GM12878 (cell line): Measurements from ENCODE around the gene POLR3K. TPM values are rescaled to one million over a fixed set of nuclear protein-coding genes. Genes with fewer than 3 reads are reported as not detected.

Experiments
- ATAC-seq: fragments of 200-7000 bp; cut with Tn5 transposase; 3 replicates; pipeline ENCODE4 v1.9.1; 2020; ENCODE audit warnings: mild to moderate bottlenecking, moderate library complexity
- BruUV-seq: library from RNA; stranded (reverse); fragments of 400-500 nt; replicated peaks from 2 replicates; lab custom pipeline; 2021; lab: Mats Ljungman, UMichigan
- CTCF ChIA-PET: fragments of 300-600 bp; sonication (Branson Sonifier 250); formaldehyde crosslinking; extraction: SDS; loops from one replicate; lab custom pipeline; 2021; ENCODE audit warnings: inconsistent platforms; lab: Yijun Ruan, JAX
- POLR2A ChIA-PET: fragments of 350-600 bp; formaldehyde crosslinking; extraction: SDS; loops from one replicate; lab custom pipeline; 2021; ENCODE audit warnings: inconsistent platforms; lab: Charles Lee
- RAD21 ChIA-PET: fragments of 300-600 bp; sonication (Branson Sonifier 250); formaldehyde crosslinking; loops from one replicate; lab custom pipeline; 2023; ENCODE audit warnings: antibody characterized with exemption; ENCODE audit not compliant: unreplicated experiment; lab: Charles Lee
- SMC1A ChIA-PET: fragments of 300-600 bp; sonication (Branson Sonifier 250); formaldehyde crosslinking; loops from one replicate; lab custom pipeline; 2023; ENCODE audit not compliant: unreplicated experiment, uncharacterized antibody; lab: Charles Lee
- DNase-seq: peaks from one replicate; pipeline ENCODE4 v3.0.0-alpha.2; 2011; ENCODE audit warnings: low read depth, low spot score
- FAIRE-seq: peaks from 3 replicates; lab custom pipeline; 2011; peaks lifted over from hg19 to GRCh38; lab: Jason Lieb, UNC
- H2AFZ ChIP-seq: 2 replicates; pipeline ENCODE4 v1.6.0; 2011; ENCODE audit warnings: low read depth, low read length, control low read depth; ENCODE audit not compliant: control insufficient read depth
- H3K27ac ChIP-seq: 2 replicates; pipeline ENCODE4 v1.5.1; 2011; ENCODE audit warnings: control low read depth; ENCODE audit not compliant: control insufficient read depth, insufficient read depth
- H3K27me3 ChIP-seq, 2 experiments: replicated peaks in 1 of 2; 2 replicates each; pipeline versions ENCODE4 v1.6.0 to v1.6.1; 2011; ENCODE audit warnings: low read length in 1 of 2; ENCODE audit not compliant: control insufficient read depth in 2 of 2, insufficient read depth in 2 of 2
- H3K36me3 ChIP-seq, 2 experiments: 2 replicates each; pipeline ENCODE4 v1.5.1; 2011; ENCODE audit warnings: low read length in 1 of 2; ENCODE audit not compliant: control insufficient read depth in 2 of 2, insufficient read depth in 2 of 2
- H3K4me1 ChIP-seq: 2 replicates; pipeline ENCODE4 v1.6.1; 2011; ENCODE audit warnings: mild to moderate bottlenecking, low read length, moderate library complexity, mixed read lengths; ENCODE audit not compliant: control insufficient read depth, insufficient read depth
- H3K4me2 ChIP-seq: 2 replicates; pipeline ENCODE4 v1.6.0; 2011; ENCODE audit warnings: control low read depth; ENCODE audit not compliant: control insufficient read depth, insufficient read depth
- H3K4me3 ChIP-seq: fragments of 200-600 bp; sonication (generic); 2 replicates; pipeline ENCODE4 v1.5.1; 2016
- H3K79me2 ChIP-seq: 2 replicates; pipeline ENCODE4 v1.6.0; 2011; ENCODE audit warnings: low read length; ENCODE audit not compliant: control insufficient read depth, insufficient read depth
- H3K9ac ChIP-seq: 2 replicates; pipeline ENCODE4 v1.8.0; 2011; ENCODE audit warnings: low read length, control low read depth, mixed read lengths; ENCODE audit not compliant: control insufficient read depth, insufficient read depth
- H3K9me3 ChIP-seq: replicated peaks from 3 replicates; pipeline ENCODE4 v1.5.1; 2011; ENCODE audit warnings: mild to moderate bottlenecking, low read length; ENCODE audit not compliant: control insufficient read depth, insufficient read depth
- H4K20me1 ChIP-seq: 2 replicates; pipeline ENCODE4 v1.6.0; 2011; ENCODE audit not compliant: control insufficient read depth, insufficient read depth
- BRCA1 ChIP-seq: IDR thresholded peaks from 2 replicates; pipeline ENCODE4 v1.6.1; 2011; ENCODE audit warnings: low read depth, low read length, improper control_type of control experiment
- CBFB ChIP-seq: IDR thresholded peaks from 2 replicates; pipeline ENCODE4 v1.6.1; 2016; ENCODE audit warnings: antibody characterized with exemption, low read depth
- CBX5 ChIP-seq: sonication (generic); IDR thresholded peaks from 2 replicates; pipeline ENCODE4 v1.6.1; 2016; ENCODE audit warnings: low read depth, moderate library complexity, mild to moderate bottlenecking, inconsistent platforms
- EZH2 ChIP-seq: IDR thresholded peaks from 2 replicates; pipeline ENCODE4 v1.6.1; 2012; ENCODE audit warnings: low read depth, mild to moderate bottlenecking, control low read depth, inconsistent platforms, low read length, borderline replicate concordance; ENCODE audit not compliant: control insufficient read depth
- MTA2 ChIP-seq: fragments of 450-650 bp; IDR thresholded peaks from 2 replicates; pipeline ENCODE4 v1.6.1; 2016; ENCODE audit warnings: low read depth, mild to moderate bottlenecking, moderate library complexity
- NBN ChIP-seq: fragments of 450-650 bp; IDR thresholded peaks from 2 replicates; pipeline ENCODE4 v1.6.1; 2016
- NFYB ChIP-seq: IDR thresholded peaks from 2 replicates; pipeline ENCODE4 v1.6.1; 2011; ENCODE audit warnings: low read depth, mild to moderate bottlenecking, low read length, improper control_type of control experiment, moderate library complexity; ENCODE audit not compliant: insufficient read depth
- NR2C1 ChIP-seq: fragments of 450-650 bp; IDR thresholded peaks from 2 replicates; pipeline ENCODE4 v1.6.1; 2017; ENCODE audit warnings: antibody characterized with exemption, mild to moderate bottlenecking, moderate library complexity
- PML ChIP-seq: IDR thresholded peaks from 2 replicates; pipeline ENCODE4 v1.6.1; 2012; ENCODE audit warnings: low read length, inconsistent platforms
- POLR2A ChIP-seq: IDR thresholded peaks from 2 replicates; pipeline ENCODE4 v1.6.1; 2011; ENCODE audit warnings: low read depth, mild to moderate bottlenecking, low read length
- POLR2AphosphoS5 ChIP-seq: IDR thresholded peaks from 2 replicates; pipeline ENCODE4 v1.6.1; 2011; ENCODE audit warnings: mild to moderate bottlenecking, low read length, inconsistent platforms
- RFX5 ChIP-seq: IDR thresholded peaks from 2 replicates; pipeline ENCODE4 v1.6.1; 2011; ENCODE audit warnings: low read depth, low read length, improper control_type of control experiment
- SIN3A ChIP-seq: IDR thresholded peaks from 2 replicates; pipeline ENCODE4 v1.6.1; 2012; ENCODE audit warnings: low read depth, low read length, improper control_type of control experiment
- SP1 ChIP-seq: IDR thresholded peaks from one replicate; pipeline ENCODE4 v1.6.1; 2011; ENCODE audit warnings: low read depth, low read length
- ZNF24 ChIP-seq: fragments of 450-650 bp; IDR thresholded peaks from 2 replicates; pipeline ENCODE4 v1.6.1; 2017; ENCODE audit warnings: antibody characterized with exemption, mild to moderate bottlenecking
- WGBS: methylation state at CpG from one replicate; pipeline ENCODE4 v1.1.6; 2016; ENCODE audit warnings: low lambda C conversion rate; ENCODE audit not compliant: insufficient replicate concordance, insufficient coverage; ENCODE audit errors: missing lambda C conversion rate; 5-methylcytosine and 5-hydroxymethylcytosine counted together
- in situ Hi-C: fragments of 300-500 bp; cut with MboI; formaldehyde crosslinking; loops from 9 replicates; pipeline ENCODE4 v1.14.3; 2018; ENCODE audit warnings: mixed read lengths
- intact Hi-C: fragments of 100-400 bp; cut with micrococcal nuclease; formaldehyde crosslinking; loops from one replicate; pipeline ENCODE4 v1.14.2; 2022; ENCODE audit not compliant: unreplicated experiment
- polyA plus RNA-seq, 11 experiments: library from polyadenylated mRNA; depleted of rRNA in 4 of 11; unstranded in 6 of 11; stranded (reverse) in 5 of 11; fragments of >200 nt; fragmentation: Nextera tagmentation in 4 of 11; fragmentation: Illumina TruSeq in 1 of 11; extraction: Ambion mirVana in 4 of 11; extraction: Trizol in 1 of 11; gene quantifications; 1 replicate in 1 of 11; 2 replicates in 10 of 11; pipeline versions ENCODE4 v1.2.1 to v1.2.3, GENCODE V29; 2011 to 2016; ENCODE audit warnings: inconsistent platforms in 2 of 11, missing spikeins in 2 of 11, low read depth in 1 of 11
- total RNA-seq, 4 experiments: library from RNA; depleted of rRNA in 3 of 4; stranded (reverse); fragments of >200 nt in 3 of 4; fragmentation: Illumina TruSeq in 1 of 4; extraction: Trizol in 1 of 4; gene quantifications; 2 replicates each; pipeline versions ENCODE4 v1.2.1 to v1.2.3, GENCODE V29; 2013 to 2021
- TF ChIP-seq, protein P1 (sequence below): fragments of 450-650 bp; IDR thresholded peaks from 2 replicates; pipeline ENCODE4 v1.6.1; 2017; ENCODE audit warnings: mild to moderate bottlenecking, moderate library complexity
- TF ChIP-seq, protein P2 (sequence below): fragments of 450-650 bp; IDR thresholded peaks from 2 replicates; pipeline ENCODE4 v1.6.1; 2016; ENCODE audit warnings: mild to moderate bottlenecking, moderate library complexity, borderline replicate concordance

POLR3K gene
- total and polyA plus RNA-seq, 10 of the 15 experiments (the other 5 are each of a cell fraction or from before 2014, with no cell fraction given): 25.3 to 222 (median 64.0) TPM

DNA sequence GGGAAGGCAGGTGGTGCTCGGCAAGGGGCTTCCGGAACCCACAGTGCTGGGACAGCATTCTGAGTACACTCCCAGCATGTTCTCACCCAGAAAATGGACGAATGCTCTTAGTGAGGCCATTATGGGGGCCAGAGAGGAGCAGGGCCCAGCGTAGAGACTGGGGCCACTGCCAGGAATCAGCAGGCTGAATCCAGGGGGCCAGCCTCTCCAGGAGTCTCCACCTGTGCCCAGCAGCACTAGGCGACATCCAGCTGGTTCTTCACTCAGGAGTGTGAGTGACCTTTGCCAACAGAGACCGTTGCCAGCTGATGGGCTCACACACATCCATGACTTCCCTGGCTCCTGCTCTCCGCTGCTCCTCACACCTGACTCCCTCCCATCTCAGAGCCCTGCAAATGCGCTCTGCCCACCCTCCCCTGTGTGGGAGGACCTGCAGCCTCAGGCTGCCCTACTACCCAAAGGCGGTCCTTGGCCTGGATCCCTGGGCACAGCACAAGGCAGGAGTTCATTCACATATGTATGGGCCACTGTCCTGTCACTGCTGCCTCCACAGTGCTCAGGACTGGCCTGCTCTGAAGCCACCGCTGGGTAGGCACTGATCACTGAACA lies 13.9 kb upstream of the POLR3K start:
- ChIA-PET POLR2A (interaction anchor here (2.7 kb wide), 1 partner anchor 29 kb away, joined by 18 read pairs; no protein-coding TSS in a partner anchor), CTCF (interaction anchor here (5.8 to 14.2 kb wide), 3 partner anchors 11 to 38 kb away, joined by 36 to 319 read pairs (median 52); partner anchors contain the start of gene MPG), SMC1A (interaction anchor here (6.4 kb wide), 1 partner anchor 28 kb away, joined by 77 read pairs; no protein-coding TSS in a partner anchor), RAD21 (interaction anchor here (6.5 kb wide), 1 partner anchor 29 kb away, joined by 132 read pairs; no protein-coding TSS in a partner anchor)
- H3K4me3 ChIP-seq: no peak overlapping the region
- DNase-seq: no peak
- H3K4me2 ChIP-seq: no peak overlapping the region
- no peaks in the 10 kb centered on the region for H3K36me3 ChIP-seq
- no peak overlapping the region for H3K9ac ChIP-seq
- BruUV-seq: no TSS peak
- no peaks in the 10 kb centered on the region for H3K9me3 ChIP-seq
- no peak overlapping the region for H3K27ac ChIP-seq
- TF ChIP-seq CBX5 (no peak), EZH2 (no peak), CBFB (no peak), MTA2 (no peak), SIN3A (no peak), ZNF24 (no peak), BRCA1 (no peak), RFX5 (no peak), POLR2AphosphoS5 (no peak), PML (no peak), POLR2A (no peak), SP1 (no peak), NBN (no peak), NR2C1 (no peak), NFYB (no peak)
- TF ChIP-seq, protein P1, sequence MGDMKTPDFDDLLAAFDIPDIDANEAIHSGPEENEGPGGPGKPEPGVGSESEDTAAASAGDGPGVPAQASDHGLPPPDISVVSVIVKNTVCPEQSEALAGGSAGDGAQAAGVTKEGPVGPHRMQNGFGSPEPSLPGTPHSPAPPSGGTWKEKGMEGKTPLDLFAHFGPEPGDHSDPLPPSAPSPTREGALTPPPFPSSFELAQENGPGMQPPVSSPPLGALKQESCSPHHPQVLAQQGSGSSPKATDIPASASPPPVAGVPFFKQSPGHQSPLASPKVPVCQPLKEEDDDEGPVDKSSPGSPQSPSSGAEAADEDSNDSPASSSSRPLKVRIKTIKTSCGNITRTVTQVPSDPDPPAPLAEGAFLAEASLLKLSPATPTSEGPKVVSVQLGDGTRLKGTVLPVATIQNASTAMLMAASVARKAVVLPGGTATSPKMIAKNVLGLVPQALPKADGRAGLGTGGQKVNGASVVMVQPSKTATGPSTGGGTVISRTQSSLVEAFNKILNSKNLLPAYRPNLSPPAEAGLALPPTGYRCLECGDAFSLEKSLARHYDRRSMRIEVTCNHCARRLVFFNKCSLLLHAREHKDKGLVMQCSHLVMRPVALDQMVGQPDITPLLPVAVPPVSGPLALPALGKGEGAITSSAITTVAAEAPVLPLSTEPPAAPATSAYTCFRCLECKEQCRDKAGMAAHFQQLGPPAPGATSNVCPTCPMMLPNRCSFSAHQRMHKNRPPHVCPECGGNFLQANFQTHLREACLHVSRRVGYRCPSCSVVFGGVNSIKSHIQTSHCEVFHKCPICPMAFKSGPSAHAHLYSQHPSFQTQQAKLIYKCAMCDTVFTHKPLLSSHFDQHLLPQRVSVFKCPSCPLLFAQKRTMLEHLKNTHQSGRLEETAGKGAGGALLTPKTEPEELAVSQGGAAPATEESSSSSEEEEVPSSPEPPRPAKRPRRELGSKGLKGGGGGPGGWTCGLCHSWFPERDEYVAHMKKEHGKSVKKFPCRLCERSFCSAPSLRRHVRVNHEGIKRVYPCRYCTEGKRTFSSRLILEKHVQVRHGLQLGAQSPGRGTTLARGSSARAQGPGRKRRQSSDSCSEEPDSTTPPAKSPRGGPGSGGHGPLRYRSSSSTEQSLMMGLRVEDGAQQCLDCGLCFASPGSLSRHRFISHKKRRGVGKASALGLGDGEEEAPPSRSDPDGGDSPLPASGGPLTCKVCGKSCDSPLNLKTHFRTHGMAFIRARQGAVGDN: no peak
- TF ChIP-seq, protein P2, sequence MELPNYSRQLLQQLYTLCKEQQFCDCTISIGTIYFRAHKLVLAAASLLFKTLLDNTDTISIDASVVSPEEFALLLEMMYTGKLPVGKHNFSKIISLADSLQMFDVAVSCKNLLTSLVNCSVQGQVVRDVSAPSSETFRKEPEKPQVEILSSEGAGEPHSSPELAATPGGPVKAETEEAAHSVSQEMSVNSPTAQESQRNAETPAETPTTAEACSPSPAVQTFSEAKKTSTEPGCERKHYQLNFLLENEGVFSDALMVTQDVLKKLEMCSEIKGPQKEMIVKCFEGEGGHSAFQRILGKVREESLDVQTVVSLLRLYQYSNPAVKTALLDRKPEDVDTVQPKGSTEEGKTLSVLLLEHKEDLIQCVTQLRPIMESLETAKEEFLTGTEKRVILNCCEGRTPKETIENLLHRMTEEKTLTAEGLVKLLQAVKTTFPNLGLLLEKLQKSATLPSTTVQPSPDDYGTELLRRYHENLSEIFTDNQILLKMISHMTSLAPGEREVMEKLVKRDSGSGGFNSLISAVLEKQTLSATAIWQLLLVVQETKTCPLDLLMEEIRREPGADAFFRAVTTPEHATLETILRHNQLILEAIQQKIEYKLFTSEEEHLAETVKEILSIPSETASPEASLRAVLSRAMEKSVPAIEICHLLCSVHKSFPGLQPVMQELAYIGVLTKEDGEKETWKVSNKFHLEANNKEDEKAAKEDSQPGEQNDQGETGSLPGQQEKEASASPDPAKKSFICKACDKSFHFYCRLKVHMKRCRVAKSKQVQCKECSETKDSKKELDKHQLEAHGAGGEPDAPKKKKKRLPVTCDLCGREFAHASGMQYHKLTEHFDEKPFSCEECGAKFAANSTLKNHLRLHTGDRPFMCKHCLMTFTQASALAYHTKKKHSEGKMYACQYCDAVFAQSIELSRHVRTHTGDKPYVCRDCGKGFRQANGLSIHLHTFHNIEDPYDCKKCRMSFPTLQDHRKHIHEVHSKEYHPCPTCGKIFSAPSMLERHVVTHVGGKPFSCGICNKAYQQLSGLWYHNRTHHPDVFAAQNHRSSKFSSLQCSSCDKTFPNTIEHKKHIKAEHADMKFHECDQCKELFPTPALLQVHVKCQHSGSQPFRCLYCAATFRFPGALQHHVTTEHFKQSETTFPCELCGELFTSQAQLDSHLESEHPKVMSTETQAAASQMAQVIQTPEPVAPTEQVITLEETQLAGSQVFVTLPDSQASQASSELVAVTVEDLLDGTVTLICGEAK: no peak
- no peak for FAIRE-seq
- no peak for ATAC-seq
- H4K20me1 ChIP-seq: no peaks in the 10 kb centered on the region
- in situ Hi-C loops: no loop called here
- H2AFZ ChIP-seq: no peak overlapping the region
- 37% methylated on average over 10 of the region's 10 CpGs for WGBS
- H3K79me2 ChIP-seq: no peaks in the 10 kb centered on the region
- peaks cover 0 to 7% of the 10 kb centered on the region in 2 experiments; a peak in 3 of 4 replicates for H3K27me3 ChIP-seq
- intact Hi-C loops: no loop called here
- no peaks in the 10 kb centered on the region for H3K4me1 ChIP-seq
